GM12892 (cell line): Measurements from ENCODE around the gene MVP.

Source experiments
- POLR2A ChIP-seq: IDR thresholded peaks from 2 replicates; pipeline ENCODE4 v1.6.1; 2011; ENCODE audit warnings: low read depth, low read length, control low read depth
- POLR2AphosphoS5 ChIP-seq: IDR thresholded peaks from 2 replicates; pipeline ENCODE4 v1.6.1; 2011; ENCODE audit warnings: low read depth, low read length, control low read depth
- TAF1 ChIP-seq: IDR thresholded peaks from 2 replicates; pipeline ENCODE4 v1.6.1; 2011; ENCODE audit warnings: low read depth, mild to moderate bottlenecking, control low read depth, low read length, borderline replicate concordance

- TF ChIP-seq POLR2AphosphoS5 (no peak), POLR2A (no peak), TAF1 (no peak)
Observed at GRCh38 chr16:29784157-29784556, 36.1 kb upstream of the MVP start.
